GM12891 (cell line): Measurements from ENCODE around the gene PRL.

Experiments used
- PAX5 ChIP-seq: IDR thresholded peaks from 2 replicates; pipeline ENCODE4 v1.6.1; 2011; ENCODE audit warnings: low read length, moderate library complexity, mild to moderate bottlenecking; ENCODE audit not compliant: insufficient read depth, severe bottlenecking
- POLR2A ChIP-seq: IDR thresholded peaks from 2 replicates; pipeline ENCODE4 v1.6.1; 2011; ENCODE audit warnings: low read depth, low read length, control low read depth
- POLR2AphosphoS5 ChIP-seq: IDR thresholded peaks from 2 replicates; pipeline ENCODE4 v1.6.1; 2011; ENCODE audit warnings: low read depth, low read length, control low read depth
- POU2F2 ChIP-seq: IDR thresholded peaks from 2 replicates; pipeline ENCODE4 v1.6.1; 2011; ENCODE audit warnings: low read depth, mild to moderate bottlenecking, control low read depth, low read length, moderate library complexity
- SPI1 ChIP-seq: IDR thresholded peaks from 2 replicates; pipeline ENCODE4 v1.6.1; 2011; ENCODE audit warnings: low read depth, low read length, control low read depth
- TAF1 ChIP-seq: IDR thresholded peaks from 2 replicates; pipeline ENCODE4 v1.6.1; 2011; ENCODE audit warnings: low read depth, low read length, control low read depth

DNA sequence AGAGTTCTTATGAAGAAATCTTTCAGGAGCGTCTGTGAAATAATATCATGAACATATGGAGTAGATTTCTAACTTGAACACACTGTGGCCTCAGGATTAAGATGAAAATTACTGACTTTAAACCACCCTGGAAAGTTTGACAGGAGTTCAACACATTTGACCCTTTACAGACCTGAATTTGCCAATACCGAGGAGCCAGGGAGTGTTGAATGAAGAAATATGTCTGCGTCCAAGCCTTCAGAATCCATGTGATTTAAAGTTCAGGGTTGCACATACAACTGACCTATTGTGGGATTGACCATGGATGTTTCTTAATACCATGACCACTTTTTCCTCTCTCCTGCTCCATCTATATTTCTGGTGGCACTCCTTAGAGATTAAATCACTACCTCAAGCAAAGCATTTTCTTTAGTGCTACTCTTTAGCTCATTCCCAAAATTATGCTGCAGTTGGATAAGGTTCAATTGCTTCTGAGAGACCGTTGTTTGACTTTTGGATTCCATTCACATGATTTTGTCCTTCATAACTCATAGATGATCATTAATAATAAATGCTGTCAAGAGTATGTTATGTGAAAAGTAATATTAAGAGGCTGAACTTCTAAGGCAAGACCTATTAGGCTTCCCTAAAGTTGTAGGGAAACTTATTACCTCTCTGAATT is 57.4 kb downstream of the PRL start:
- TF ChIP-seq POLR2AphosphoS5 (no peak), POLR2A (no peak), TAF1 (no peak), POU2F2 (no peak), SPI1 (no peak), PAX5 (no peak)
